ENCODE measurements around the gene DOCK1.
A peak's percentile ranks its signal among the peaks of the same experiment; 100 is the strongest.

DOCK1 gene

DNA sequence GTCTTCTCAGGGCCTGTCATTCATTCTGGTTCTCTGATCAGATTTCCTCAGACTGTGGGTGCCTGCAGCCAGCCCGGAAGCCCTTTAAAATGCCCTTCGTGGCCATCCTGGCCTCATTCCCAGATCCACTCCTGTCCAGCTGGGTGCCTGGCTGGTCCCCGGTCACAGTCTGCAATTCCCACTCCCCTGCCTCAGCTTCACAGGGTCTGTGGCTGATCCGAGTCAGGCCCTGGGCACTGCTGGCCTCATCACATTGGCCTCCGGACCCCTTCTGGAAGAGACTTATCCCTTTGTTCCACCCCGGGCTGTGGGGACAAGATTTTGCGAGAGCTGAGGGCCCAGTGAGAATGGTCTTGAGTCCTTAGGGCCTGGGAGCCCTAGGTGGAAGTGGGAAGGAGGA is 12.1 kb downstream of the DOCK1 start:
- no peak for TF ChIP-seq CTCF (conservative IDR thresholded peaks at IDR 0.05; ENCODE audit: low read depth, low read length)
- no peak for DNase-seq (ENCODE audit: low read depth)
- no peak overlapping the region for H3K4me3 ChIP-seq (ENCODE audit: low read depth, low read length)

- TF ChIP-seq CTCF (conservative IDR thresholded peaks at IDR 0.05; ENCODE audit: low read depth, low read length) = no peak
- H3K4me3 ChIP-seq (ENCODE audit: low read depth, low read length) = no peak overlapping the region
- no peak for DNase-seq (ENCODE audit: low read depth)
Measured at GRCh38 chr10:126917975-126918908, 13.0 kb downstream of the DOCK1 start.

DNA sequence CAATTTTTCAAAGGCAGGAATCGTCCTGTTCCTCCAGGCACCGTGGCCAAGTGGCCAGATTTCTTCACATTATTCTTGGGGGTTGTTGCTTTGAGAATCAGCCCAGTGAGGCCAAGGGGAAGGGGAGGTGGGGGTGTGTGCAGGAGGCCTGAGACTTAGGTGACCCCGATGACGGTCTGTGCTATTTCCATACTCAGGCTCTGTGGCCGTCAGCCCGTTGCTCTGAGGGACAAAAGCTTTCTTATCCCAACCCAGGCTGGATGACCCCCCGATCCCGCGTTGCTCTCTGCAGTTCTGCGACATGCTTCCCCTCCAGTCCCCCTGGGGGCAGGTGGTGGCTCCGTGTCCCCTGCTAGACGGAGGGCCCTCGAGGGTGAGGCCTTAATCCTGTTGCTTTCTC is 14.2 kb downstream of the DOCK1 start:
- no peak for DNase-seq (ENCODE audit: low read depth)
- no peak for TF ChIP-seq CTCF (conservative IDR thresholded peaks at IDR 0.05; ENCODE audit: low read depth, low read length)
- no peak overlapping the region for H3K4me3 ChIP-seq (ENCODE audit: low read depth, low read length)

DNA sequence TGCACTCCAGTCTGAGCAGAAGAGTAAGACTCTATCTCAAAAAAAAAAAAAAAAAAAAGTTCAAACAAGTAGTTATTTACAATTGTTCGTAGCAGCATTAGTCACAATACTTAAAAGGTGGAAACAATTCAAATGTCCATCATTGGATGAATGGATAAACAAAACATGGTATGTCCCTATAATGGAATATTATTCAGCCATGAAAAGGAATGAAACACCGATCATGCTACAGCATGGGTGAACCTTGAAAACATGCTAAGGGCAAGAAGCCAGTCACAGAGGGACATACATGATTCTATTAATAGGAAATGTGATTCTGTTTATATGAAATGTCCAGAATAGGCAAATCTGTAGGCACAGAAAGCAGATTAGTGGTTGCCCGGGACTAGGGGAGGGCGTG is 15.9 kb downstream of the DOCK1 start:
- no peak for TF ChIP-seq CTCF (conservative IDR thresholded peaks at IDR 0.05; ENCODE audit: low read depth, low read length)
- DNase-seq (ENCODE audit: low read depth) = no peak
- H3K4me3 ChIP-seq (ENCODE audit: low read depth, low read length) = no peak overlapping the region

- DNase-seq (ENCODE audit: low read depth) = peak; percentile 79
- no peak for TF ChIP-seq CTCF (conservative IDR thresholded peaks at IDR 0.05; ENCODE audit: low read depth, low read length)
- H3K4me3 ChIP-seq (ENCODE audit: low read depth, low read length) = no peak overlapping the region
Measured at GRCh38 chr10:126921974-126922525, 16.8 kb downstream of the DOCK1 start.

DNA sequence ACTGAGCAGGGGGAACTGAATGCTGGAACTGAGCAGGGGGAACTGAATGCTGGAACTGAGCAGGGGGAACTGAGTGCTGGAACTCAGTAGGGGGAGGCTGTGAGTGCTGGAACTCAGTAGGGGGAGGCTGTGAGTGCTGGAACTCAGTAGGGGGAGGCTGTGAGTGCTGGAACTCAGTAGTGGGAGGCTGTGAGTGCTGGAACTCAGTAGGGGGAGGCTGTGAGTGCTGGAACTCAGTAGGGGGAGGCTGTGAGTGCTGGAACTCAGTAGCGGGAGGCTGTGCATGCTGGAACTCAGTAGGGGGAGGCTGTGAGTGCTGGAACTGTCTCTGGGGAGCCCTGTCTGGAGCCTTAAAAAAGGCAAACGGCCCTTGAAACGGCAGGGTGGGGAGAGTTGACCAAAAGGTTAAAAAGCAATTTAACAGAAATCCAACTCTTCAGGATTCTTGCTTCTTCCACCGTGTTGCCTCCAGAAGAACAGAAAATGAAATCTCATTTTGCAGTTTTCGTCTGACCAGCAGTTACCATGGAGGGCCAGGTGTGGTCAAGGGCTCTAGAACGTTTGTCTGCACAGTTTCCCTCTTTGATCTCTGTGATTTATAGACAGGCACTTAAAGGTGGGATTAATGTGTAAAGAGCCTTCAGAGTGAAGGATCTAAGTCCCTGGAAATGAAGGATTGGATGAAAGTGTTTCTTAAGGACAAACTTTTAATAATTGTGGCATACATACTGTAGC is 19.1 kb downstream of the DOCK1 start:
- no peak for TF ChIP-seq CTCF (conservative IDR thresholded peaks at IDR 0.05; ENCODE audit: low read depth, low read length)
- no peak for DNase-seq (ENCODE audit: low read depth)
- H3K4me3 ChIP-seq (ENCODE audit: low read depth, low read length) = no peak overlapping the region

Measured in choroid plexus epithelial cell (primary cell).